ENCODE data around the gene NPR1. TPM values are rescaled to one million over a fixed set of nuclear protein-coding genes. Genes with fewer than 3 reads are reported as not detected.

NPR1 gene
- total and polyA plus RNA-seq, 2 of the 13 experiments (the other 11 are each of a cell fraction or from before 2014, with no cell fraction given), result not detected

DNA sequence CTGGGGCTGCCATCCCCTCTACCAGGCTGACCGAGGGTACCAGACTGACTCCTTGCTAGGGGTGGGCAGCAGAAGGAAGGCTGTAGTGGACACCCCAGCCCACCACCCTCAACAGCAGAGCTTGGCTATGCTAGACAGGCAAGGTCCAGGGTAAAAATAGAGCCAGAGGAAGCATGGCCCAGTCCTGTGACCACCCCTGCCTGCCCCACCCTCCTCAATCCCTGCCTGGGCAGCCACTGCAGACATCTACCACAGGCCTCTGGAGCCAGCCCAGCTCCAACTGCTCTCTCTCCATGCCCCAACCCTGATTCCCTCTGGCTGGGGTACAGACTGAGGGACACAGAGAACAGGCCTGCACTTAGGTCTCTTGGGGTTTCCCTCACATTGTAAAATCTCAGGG is 48.5 kb upstream of the NPR1 start (continued):
- TF ChIP-seq NFE2L1 (CRISPR knock-in tag; IDR thresholded peaks at IDR 0.05; ENCODE audit: borderline replicate concordance), result no peak
- TF ChIP-seq SAP130 (CRISPR knock-in tag; IDR thresholded peaks at IDR 0.05; ENCODE audit: low read depth), result peak; percentile 13; the same call in 1 of the 2 replicates
- TF ChIP-seq TRIM22 (IDR thresholded peaks at IDR 0.05), result no peak
- TF ChIP-seq, protein P1, sequence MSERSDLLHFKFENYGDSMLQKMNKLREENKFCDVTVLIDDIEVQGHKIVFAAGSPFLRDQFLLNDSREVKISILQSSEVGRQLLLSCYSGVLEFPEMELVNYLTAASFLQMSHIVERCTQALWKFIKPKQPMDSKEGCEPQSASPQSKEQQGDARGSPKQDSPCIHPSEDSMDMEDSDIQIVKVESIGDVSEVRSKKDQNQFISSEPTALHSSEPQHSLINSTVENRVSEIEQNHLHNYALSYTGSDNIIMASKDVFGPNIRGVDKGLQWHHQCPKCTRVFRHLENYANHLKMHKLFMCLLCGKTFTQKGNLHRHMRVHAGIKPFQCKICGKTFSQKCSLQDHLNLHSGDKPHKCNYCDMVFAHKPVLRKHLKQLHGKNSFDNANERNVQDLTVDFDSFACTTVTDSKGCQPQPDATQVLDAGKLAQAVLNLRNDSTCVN (CRISPR knock-in tag; IDR thresholded peaks at IDR 0.05; ENCODE audit: borderline replicate concordance), result 0 out of 2 replicates have a peak, but pooled peaks have one; percentile 29
- peak; percentile 41 for TF ChIP-seq MED8 (CRISPR knock-in tag; IDR thresholded peaks at IDR 0.05; ENCODE audit: insufficient replicate concordance)

GRCh38 chr1:153630384-153630783 is 48.1 kb upstream of the NPR1 start:
- DNase-seq (ENCODE audit: low spot score) (no peak), ATAC-seq (no peak), FAIRE-seq (no peak)
- Histone ChIP-seq H3K9me3 (ENCODE audit: low read length) (no peaks in the 10 kb centered on the region), H3K9ac (ENCODE audit: insufficient read depth, low read depth, low read length) (peak overlapping the region; percentile 78), H3K4me2 (ENCODE audit: low read depth, low read length) (peak overlapping the region; percentile 91), H3K27me3 (ENCODE audit: control insufficient read depth in 1 of 2, insufficient read depth in 2 of 2, low read length in 2 of 2) (no peaks in the 10 kb centered on the region), H3K4me1 (ENCODE audit: insufficient read depth, low read length) (peaks cover 72% of the 10 kb centered on the region), H3K27ac (ENCODE audit: extremely low read length, insufficient read depth, low read length) (peak overlapping the region; percentile 87), H2AFZ (ENCODE audit: low read length) (no peak overlapping the region), H4K20me1 (ENCODE audit: insufficient read depth, low read length) (peaks cover 6% of the 10 kb centered on the region), H3K79me2 (ENCODE audit: insufficient read depth, low read length) (peaks cover 47% of the 10 kb centered on the region), H3K36me3 (replicated peaks in 1 of 2; ENCODE audit: control insufficient read depth in 1 of 2, insufficient read depth in 2 of 2, low read length in 2 of 2) (no peaks in the 10 kb centered on the region; a peak in 1 of 5 replicates), H3K4me3 (replicated peaks in 1 of 3; ENCODE audit: insufficient read depth in 1 of 3, low read depth in 2 of 3, low read length in 3 of 3) (peak overlapping the region; percentile 55 to 84 (median 72); a peak in 5 of 6 replicates)
- in situ Hi-C loops (cut with HindIII; ENCODE audit: extremely low pct_ligation_motif_present, low pct_unique_long_range_greater_than_20kb) (no loop called here), intact Hi-C loops (cut with micrococcal nuclease; ENCODE audit: unreplicated experiment) (loop anchor here (5.0 kb wide), 1 partner anchor 42 kb away; the partner anchor contains the start of gene ILF2)
- 40% methylated on average over 6 of the region's 7 CpGs for WGBS (ENCODE audit: low lambda C conversion rate)
- ChIA-PET CTCF (ENCODE audit: low intra/inter-chr PET ratio, low total read pairs) (no interaction called here), POLR2A (interaction anchor here (0.9 to 15.2 kb wide), 6 partner anchors 12 to 360 kb away, joined by 3 to 390 read pairs (median 3); partner anchors contain the start of genes RPS27, S100A14 and S100A16)
- BruUV-seq (replicated peaks), result no TSS peak
- TF ChIP-seq ZMYM2 (CRISPR knock-in tag; IDR thresholded peaks at IDR 0.05), result no peak
- 0 out of 2 replicates have a peak, but pooled peaks have one; percentile 15 for TF ChIP-seq DMAP1 (CRISPR knock-in tag; IDR thresholded peaks at IDR 0.05)
- no peak for TF ChIP-seq MATR3 (CRISPR knock-in tag; IDR thresholded peaks at IDR 0.05)
- no peak for TF ChIP-seq TAF1 (CRISPR knock-in tag; IDR thresholded peaks at IDR 0.05)
- no peak for TF ChIP-seq PRMT3 (CRISPR knock-in tag; IDR thresholded peaks at IDR 0.05; ENCODE audit: borderline replicate concordance, low read depth)
- TF ChIP-seq, protein P2, sequence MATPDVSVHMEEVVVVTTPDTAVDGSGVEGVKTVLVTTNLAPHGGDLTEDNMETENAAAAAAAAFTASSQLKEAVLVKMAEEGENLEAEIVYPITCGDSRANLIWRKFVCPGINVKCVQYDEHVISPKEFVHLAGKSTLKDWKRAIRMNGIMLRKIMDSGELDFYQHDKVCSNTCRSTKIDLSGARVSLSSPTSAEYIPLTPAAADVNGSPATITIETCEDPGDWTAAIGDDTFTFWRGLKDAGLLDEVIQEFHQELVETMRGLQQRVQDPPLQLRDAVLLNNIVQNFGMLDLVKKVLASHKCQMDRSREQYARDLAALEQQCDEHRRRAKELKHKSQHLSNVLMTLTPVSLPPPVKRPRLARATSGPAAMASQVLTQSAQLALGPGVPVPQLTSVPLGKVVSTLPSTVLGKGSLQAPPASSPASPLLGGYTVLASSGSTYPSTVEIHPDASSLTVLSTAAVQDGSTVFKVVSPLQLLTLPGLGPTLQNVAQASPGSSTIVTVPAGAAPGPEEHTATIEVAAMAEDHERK (CRISPR knock-in tag; IDR thresholded peaks at IDR 0.05; ENCODE audit: low read depth), result no peak
- TF ChIP-seq SP4 (CRISPR knock-in tag; IDR thresholded peaks at IDR 0.05), result 0 out of 2 replicates have a peak, but pooled peaks have one; percentile 39
- no peak for TF ChIP-seq ZNF7 (CRISPR knock-in tag; IDR thresholded peaks at IDR 0.05)
- TF ChIP-seq NR3C1 (CRISPR knock-in tag; IDR thresholded peaks at IDR 0.05), result no peak
- TF ChIP-seq ZFY (CRISPR knock-in tag; IDR thresholded peaks at IDR 0.05), result 0 out of 2 replicates have a peak, but pooled peaks have one; percentile 17
- TF ChIP-seq, protein P1 (CRISPR knock-in tag; IDR thresholded peaks at IDR 0.05; ENCODE audit: borderline replicate concordance), result 0 out of 2 replicates have a peak, but pooled peaks have one; percentile 1
- TF ChIP-seq GFI1 (CRISPR knock-in tag; IDR thresholded peaks at IDR 0.05; ENCODE audit: borderline replicate concordance), result no peak
- no peak for TF ChIP-seq ZNF17 (CRISPR knock-in tag; IDR thresholded peaks at IDR 0.05)
- peak; percentile 29; the same call in 1 of the 2 replicates for TF ChIP-seq NRL (CRISPR knock-in tag; IDR thresholded peaks at IDR 0.05; ENCODE audit: borderline replicate concordance)

Data from HepG2 (cell line).